Mucosa of descending colon (tissue), 3 donors: ENCODE measurements around the gene ZNF260. TPM values are rescaled to one million over a fixed set of nuclear protein-coding genes. Genes with fewer than 3 reads are reported as not detected.
A peak's percentile ranks its signal among the peaks of the same experiment; 100 is the strongest.
"Not testable (repeated sequence)": the region's sequence is repeated elsewhere in the genome, so short reads cannot be mapped to it uniquely, and the experiment has no call there.

Source experiments
- ATAC-seq: fragments of 200-7000 bp; cut with Tn5 transposase; one replicate; pipeline ENCODE4 v1.9.1; 2020; ENCODE audit warnings: mild to moderate bottlenecking, moderate library complexity
- DNase-seq, 3 donors: peaks; one replicate each; pipeline ENCODE4 v3.0.0-alpha.2; 2020
- H3K36me3 ChIP-seq: fragments of 200-600 bp; one replicate; pipeline ENCODE4 v1.8.0; 2021; ENCODE audit warnings: low read depth, mild to moderate bottlenecking
- H3K4me1 ChIP-seq: fragments of 200-600 bp; one replicate; pipeline ENCODE4 v1.8.0; 2021; ENCODE audit warnings: low read depth, mild to moderate bottlenecking
- H3K4me3 ChIP-seq: fragments of 200-600 bp; one replicate; pipeline ENCODE4 v1.8.0; 2021; ENCODE audit warnings: mild to moderate bottlenecking
- H3K9me3 ChIP-seq: fragments of 200-600 bp; one replicate; pipeline ENCODE4 v1.8.0; 2021; ENCODE audit warnings: mild to moderate bottlenecking
- CTCF ChIP-seq: fragments of 200-600 bp; IDR thresholded peaks from one replicate; pipeline ENCODE4 v1.8.0; 2022; ENCODE audit warnings: antibody characterized with exemption, mild to moderate bottlenecking
- intact Hi-C, 2 donors: fragments of 100-400 bp; cut with DNase I in 1 of 2; cut with micrococcal nuclease in 1 of 2; formaldehyde crosslinking; loops; one replicate each; pipeline versions ENCODE4 v1.11.0 to v1.11.1; 2022; cut with DNase I, micrococcal nuclease
- total RNA-seq, 3 donors: library from RNA; stranded (reverse); fragmentation: NEBNext Ultra II Directional in 2 of 3; extraction: Animal tissue kit (Norgen Biotek cat#: 25700) in 2 of 3; gene quantifications; one replicate each; pipeline versions ENCODE4 v1.2.1 to v1.2.4, GENCODE V29; 2021 to 2023
- donor health status: DM: no; HTN: no; CAD: no; lungs with moderate emphysema.
- donor health status: DM: no; HTN: no; CAD: no.
- donor health status: DM: no; HTN: yes; CAD: no.

Gene ZNF260
- total RNA-seq, 3 donors from 2014 or later, result 6.9 to 11.0 (median 9.0) TPM

GRCh38 chr19:36501973-36502372 lies 26.1 kb downstream of the ZNF260 start:
- intact Hi-C loops, result no loop called here
- DNase-seq (no peak), ATAC-seq (no peak)
- no peaks in the 10 kb centered on the region for H3K36me3 ChIP-seq
- no peak for TF ChIP-seq CTCF
- H3K4me1 ChIP-seq, result no peaks in the 10 kb centered on the region
- H3K4me3 ChIP-seq, result no peak overlapping the region
- H3K9me3 ChIP-seq, result peaks cover 99% of the 10 kb centered on the region

GRCh38 chr19:36497001-36497400 lies 31.1 kb downstream of the ZNF260 start:
- DNase-seq, result no peak
- ATAC-seq, result no peak
- no peak for TF ChIP-seq CTCF
- intact Hi-C loops, result no loop called here
- Histone ChIP-seq H3K9me3 (peaks cover 68% of the 10 kb centered on the region), H3K4me3 (no peak overlapping the region), H3K36me3 (no peaks in the 10 kb centered on the region), H3K4me1 (no peaks in the 10 kb centered on the region)

DNA sequence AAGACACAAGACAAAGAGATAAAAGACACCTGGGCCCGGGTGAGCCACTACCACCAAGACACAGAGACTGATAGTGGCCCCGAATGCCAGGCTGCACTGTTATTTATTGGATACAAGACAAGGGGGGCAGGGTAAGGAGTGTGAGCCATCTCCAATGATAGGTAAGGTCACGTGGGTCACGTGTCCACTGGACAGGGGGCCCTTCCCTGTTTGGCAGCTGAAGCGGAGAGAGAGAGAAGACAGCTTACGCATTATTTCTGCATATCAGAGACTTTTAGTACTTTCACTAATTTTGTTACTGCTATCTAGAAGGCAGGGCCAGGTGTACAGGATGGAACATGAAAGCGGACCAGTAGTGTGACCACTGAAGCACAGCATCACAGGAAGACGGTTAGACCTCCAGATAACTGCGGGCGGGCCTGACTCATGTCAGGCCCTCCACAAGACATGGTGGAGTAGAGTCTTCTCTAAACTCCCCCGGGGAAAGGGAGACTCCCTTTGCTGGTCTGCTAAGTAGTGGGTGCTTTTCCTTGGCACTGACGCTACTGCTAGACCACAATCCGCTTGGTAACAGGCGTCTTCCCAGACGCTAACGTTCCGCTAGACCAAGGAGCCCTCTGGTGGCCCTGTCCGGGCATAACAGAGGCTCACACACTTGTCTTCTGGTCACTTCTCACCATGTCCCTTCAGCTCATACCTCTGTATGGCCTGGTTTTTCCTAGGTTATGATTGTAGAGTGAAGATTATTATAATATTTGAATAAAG lies 35.2 kb downstream of the ZNF260 start:
- TF ChIP-seq CTCF, result peak; percentile 17
- intact Hi-C loops, H3K4me1 ChIP-seq, ATAC-seq, H3K36me3 ChIP-seq, H3K4me3 ChIP-seq: not testable (repeated sequence)
- DNase-seq, result peak in 2 of 3 donors; percentile 56 to 64
- H3K9me3 ChIP-seq, result peaks cover 28% of the 10 kb centered on the region

DNA sequence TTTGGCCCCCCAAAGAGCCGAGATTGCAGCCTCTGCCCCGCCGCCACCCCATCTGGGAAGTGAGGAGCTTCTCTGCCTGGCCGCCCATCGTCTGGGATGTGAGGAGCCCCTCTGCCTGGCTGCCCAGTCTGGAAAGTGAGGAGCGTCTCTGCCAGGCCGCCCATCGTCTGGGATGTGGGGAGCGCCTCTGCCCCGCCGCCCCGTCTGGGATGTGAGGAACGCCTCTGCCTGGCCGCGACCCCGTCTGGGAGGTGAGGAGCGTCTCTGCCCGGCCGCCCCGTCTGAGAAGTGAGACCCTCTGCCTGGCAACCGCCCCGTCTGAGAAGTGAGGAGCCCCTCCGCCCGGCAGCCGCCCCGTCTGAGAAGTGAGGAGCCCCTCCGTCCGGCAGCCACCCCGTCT lies 37.2 kb downstream of the ZNF260 start:
- H3K36me3 ChIP-seq, H3K9me3 ChIP-seq, H3K4me3 ChIP-seq, ATAC-seq, intact Hi-C loops, DNase-seq: not testable (repeated sequence)
- peaks cover 13% of the 10 kb centered on the region for H3K4me1 ChIP-seq

GRCh38 chr19:36489920-36490415 lies 38.1 kb downstream of the ZNF260 start:
- TF ChIP-seq CTCF, result no peak
- peaks cover 13% of the 10 kb centered on the region for H3K4me1 ChIP-seq
- intact Hi-C loops, result no loop called here
- DNase-seq, result peak; percentile 81 to 85 (median 84)
- peak; percentile 86 for ATAC-seq
- peaks cover 9% of the 10 kb centered on the region for H3K9me3 ChIP-seq
- H3K4me3 ChIP-seq, result peak overlapping the region; percentile 43
- H3K36me3 ChIP-seq, result no peaks in the 10 kb centered on the region

DNA sequence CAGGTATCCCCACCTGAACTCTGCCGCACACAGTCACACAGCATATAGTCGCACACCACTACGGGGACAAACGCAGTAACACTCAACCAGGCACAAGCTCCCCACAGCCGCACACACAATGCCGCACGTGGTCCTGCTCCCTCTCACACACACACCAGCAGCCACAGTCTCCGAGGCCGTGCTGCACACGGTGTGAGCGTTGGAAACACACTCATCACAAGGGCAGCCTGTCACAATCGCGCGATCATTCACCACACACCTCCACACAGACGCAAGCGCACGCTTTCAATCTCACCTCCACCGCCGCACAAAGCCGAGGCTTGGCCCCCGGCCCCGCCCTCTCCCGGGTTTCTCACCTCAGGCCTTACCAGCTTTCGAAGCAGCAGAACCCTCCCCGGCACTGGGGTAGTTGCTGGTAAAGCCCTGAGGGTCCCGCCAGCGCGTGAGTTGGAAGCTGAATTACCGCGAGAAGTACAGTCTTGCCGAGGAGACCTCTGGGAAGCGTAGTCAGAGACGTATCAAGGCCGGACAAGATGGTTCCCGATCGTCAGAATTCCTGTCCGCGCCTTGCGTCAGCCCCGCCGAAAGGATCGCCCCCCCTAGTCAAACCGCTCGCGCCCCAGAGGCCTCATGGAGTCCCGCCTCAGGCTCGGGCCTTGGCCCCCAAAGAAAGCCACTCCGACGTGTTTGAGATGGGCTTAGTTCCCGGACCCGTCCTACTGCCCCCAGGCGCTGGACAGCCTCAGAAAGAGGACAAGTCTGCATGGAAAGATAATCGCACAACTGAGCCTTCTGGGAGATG lies 38.8 kb downstream of the ZNF260 start, which contains the start of gene ZNF566:
Gene ZNF566, minus strand, starts transcription at position 444 of the 802 bp plus-strand sequence. CDS start 13,004 bp downstream, outside the sequence.
- ATAC-seq, result peak; percentile 96
- Histone ChIP-seq H3K36me3 (no peaks in the 10 kb centered on the region), H3K4me1 (peaks cover 13% of the 10 kb centered on the region), H3K9me3 (peaks cover 9% of the 10 kb centered on the region), H3K4me3 (peak within 1 kb of the TSS; percentile 43)
- DNase-seq, result peak; percentile 92 to 94 (median 93)
- intact Hi-C loops, result no loop called here
- no peak for TF ChIP-seq CTCF
